HG03558 (cell line): ENCODE data around the gene RABGEF1.
"Not testable (repeated sequence)": the region's sequence is repeated elsewhere in the genome, so short reads cannot be mapped to it uniquely, and the experiment has no call there.

Experiments
- ATAC-seq: cut with Tn5 transposase; IDR thresholded peaks from one replicate; pipeline ENCODE4 v1.9.1; 2021; ENCODE audit warnings: moderate number of reproducible peaks; ENCODE audit not compliant: unreplicated experiment; ENCODE audit errors: extremely low read depth

RABGEF1 gene

DNA sequence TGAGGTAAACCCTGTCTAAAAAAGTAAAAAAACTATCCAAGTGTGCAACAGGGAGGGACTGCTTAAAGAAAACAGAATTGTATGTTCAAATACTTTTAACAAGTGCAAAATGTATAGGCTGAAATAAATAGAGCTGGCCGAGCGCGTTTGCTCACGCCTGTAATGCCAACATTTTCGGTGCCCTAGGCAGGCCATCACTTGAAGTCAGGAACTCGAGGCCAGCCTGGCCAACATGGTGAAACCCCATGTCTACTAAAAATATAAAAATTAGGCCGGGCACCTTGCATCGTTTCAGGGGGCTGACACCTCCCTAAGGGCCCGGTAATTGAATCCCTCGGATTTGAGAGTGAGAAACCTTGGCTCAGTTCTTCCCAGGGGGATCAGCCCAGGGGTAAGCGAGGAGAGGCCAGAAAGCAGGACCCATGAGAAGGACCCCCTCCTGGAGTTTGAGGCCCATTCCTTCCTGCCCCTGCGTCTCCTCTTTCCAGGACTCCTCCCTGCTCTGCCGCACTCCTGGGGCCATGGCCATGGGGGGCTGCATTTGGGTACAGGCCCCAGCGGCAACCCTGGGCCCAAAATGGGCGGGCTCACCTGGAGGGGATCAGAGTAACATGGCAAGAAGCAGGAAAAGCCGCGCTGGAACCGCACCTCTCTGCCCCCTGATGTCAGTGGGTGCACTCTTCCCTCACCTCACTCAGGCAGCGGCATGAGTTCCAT, 105.0 kb downstream of the RABGEF1 start:
- ATAC-seq, result no peak

DNA sequence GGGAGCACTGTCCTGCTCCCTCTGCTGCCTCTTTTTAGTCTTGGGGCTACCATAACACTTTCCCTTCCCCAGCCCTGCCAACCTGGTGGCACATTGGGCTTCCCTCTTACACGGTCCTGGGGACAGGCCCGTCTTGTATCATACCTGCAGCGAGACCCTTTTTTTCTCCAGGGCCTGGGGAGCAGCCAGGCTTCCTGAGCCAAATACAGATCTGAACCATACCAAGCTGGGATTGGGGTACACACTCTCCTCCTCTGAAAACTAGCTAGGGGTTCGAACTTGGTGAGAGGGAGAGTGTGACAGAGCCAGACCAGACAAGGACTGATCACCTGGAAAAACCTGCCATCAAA, 105.5 kb downstream of the RABGEF1 start:
- not testable (repeated sequence) for ATAC-seq

DNA sequence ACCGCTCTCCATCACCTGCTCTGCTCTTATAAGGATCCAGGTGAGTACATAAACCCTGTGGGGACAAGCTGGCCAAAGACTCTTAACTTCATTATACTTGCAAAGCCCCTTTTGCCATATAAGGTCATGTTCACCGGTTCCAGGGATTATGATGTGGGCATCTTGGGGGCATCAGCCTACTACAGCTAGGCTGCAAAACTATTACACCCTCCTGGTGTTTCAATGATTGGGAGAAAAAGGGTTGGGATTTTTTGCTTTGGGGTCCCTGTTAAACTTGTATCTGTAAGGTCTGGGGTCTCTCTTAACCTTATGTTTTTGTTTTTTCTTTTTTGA, 107.0 kb downstream of the RABGEF1 start:
- ATAC-seq, result not testable (repeated sequence)

- no peak for ATAC-seq
Observed at GRCh38 chr7:66847879-66848790, 107.6 kb downstream of the RABGEF1 start.

DNA sequence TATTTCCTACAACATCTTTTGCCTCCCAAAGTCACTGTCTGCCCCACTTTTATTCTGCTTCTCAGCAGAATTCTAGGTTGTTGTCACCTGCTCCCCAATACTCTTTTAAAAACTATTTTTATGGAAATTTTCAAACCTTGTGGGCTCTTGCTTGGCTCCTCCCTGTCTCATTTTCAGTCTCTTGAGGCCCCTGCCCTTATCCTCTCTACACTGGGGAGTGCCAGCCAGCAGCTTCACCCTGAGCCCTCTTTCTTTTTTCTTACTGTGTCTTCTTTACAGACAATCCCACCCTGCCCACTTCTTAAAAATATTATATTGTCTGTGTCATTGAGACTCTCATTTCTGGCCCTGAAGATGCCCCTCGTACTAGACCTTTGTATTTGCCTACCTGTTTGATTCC, 118.8 kb downstream of the RABGEF1 start:
- no peak for ATAC-seq

DNA sequence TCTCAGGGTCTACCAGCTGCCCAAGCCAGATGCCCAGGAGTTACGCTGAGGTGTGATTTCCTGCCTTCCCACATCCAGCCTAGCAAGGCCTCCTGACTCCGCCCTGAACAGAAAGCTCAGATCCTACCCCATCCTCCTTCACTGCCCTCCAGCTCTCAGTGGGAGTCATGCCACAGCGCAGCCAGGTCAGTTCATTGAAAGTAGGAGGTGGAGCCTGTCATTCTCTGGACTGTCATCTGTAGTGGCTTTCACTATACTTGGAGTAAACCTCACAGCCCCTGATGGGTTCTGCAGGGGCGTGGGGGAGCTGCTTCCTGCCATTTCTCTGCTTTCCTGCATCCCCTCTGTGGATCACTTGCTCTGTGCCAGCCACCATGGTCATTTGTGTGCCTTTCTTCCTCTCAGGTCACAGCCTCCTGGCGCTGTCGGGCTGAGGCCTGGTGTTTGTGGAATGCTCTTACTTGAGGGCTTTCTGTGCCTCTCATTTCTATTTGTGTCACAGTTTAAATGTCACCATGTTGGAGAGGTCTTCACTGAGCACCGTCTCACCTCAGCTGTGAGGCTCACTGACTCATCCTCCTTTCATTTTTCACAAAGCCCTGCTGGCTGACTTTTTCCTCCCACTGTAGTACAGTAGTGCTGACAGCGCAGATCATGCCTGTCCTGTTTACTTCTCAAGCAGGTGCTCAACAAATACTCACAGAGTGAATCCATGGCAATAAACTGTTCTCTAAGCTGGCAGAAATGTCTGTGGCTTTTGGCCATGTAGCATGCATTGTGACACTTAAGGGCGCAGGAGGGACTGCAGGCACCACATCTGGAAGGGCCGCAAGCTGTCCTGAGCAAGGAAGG, 119.5 kb downstream of the RABGEF1 start:
- ATAC-seq, result no peak

DNA sequence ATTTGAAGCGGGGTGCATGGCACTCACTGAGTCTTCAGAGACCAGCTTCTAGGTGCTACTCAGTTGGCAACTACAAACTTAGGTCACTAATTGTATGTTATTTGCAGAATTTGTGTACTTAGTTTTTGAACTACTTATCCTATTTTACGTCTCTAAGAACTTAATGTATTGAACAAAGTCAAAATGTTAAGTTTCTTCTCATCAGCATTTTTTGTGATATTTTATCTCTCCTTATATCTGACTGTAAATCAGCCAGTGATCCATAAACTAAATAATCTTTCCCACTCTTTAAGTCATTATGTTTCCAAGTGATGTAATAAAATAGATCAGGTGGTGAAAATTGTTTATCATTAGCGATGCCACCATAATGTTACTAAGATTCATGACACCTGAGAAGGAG, 120.2 kb downstream of the RABGEF1 start:
- no peak for ATAC-seq
